CD4-positive, alpha-beta T cell treated with Interferon gamma for 1 hour (primary cell): ENCODE data around the gene EIF2AK2.
"Not testable (repeated sequence)": the region's sequence is repeated elsewhere in the genome, so short reads cannot be mapped to it uniquely, and the experiment has no call there.

Experiments used
- DNase-seq: peaks from one replicate; pipeline ENCODE4 v3.0.0-alpha.2; 2020

The EIF2AK2 gene

DNA sequence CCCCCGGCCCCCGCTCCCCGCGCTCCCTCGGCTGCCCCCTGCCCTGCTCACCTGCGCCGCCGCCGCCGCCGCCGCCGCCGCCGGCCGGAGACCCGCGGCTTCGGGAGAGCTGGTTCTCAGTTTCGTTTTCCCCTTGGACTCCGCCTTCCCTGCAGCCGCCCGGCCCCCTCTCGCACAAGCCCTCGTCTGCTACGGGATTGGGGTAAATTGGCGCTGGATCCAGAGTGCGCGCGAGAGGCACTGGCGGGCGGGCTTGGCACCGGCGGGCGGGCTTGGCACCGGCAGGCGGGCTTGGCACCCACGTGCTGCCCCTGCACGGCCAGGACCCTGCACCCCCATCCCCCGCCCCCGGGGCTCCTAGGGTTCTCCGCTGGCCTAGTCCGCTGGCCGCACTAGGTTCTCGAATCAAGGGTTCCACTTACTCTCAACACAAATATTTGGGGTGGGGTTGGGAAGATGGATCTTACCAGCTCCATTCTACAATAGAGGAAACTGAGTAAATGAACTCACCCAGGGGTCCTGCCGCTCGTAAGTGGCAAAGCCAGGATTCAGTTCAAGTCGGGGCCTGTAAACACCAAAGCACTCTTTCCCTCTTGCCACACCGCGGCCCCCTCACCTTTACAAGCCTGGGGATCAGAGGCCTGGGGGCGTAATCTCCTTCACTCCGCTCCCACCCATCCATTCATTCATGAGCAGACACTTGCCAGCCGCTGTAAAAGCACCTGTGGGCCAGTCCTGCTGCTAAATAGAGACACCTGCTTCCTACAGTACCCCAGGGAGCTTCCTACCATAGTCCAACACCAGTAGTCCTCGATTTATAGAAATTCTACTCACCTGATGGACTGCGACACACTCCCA lies at the start of gene EIF2AK2:
Gene EIF2AK2, minus strand, starts transcription at position 124 of the 858 bp plus-strand sequence. CDS start 9,174 bp downstream, outside the sequence.
- DNase-seq, result peak; percentile 80

DNA sequence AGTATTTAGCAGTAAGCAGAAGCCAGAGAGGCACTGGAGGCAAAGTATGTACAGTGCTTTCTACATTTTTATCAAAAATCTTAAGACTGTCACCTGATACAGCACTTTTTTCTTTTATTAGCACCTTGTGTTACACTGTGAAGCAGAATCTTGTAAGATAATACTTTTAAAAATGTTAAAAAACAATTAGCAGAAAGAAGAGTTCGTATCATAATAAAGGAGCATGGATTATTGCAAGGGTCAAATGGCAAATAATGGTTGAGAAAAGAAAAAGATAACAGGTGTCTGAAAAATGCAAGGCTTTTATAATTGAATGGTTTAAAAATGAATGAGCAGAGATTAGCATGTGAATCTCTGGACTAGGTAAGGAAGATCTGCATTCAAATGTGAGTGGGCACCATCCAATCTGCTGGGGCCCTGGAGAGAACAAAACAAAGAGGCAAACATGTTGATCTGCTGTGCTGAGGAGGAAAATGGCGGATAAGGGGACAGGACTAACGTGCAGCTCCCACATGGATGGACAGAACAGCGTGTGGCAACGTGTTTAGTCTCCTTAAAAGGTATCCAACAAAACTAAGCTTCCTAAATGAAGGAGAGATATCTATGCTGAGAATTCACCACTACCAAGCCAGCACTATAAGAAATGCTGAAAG lies 49.0 kb upstream of the EIF2AK2 start:
- DNase-seq, result no peak

DNA sequence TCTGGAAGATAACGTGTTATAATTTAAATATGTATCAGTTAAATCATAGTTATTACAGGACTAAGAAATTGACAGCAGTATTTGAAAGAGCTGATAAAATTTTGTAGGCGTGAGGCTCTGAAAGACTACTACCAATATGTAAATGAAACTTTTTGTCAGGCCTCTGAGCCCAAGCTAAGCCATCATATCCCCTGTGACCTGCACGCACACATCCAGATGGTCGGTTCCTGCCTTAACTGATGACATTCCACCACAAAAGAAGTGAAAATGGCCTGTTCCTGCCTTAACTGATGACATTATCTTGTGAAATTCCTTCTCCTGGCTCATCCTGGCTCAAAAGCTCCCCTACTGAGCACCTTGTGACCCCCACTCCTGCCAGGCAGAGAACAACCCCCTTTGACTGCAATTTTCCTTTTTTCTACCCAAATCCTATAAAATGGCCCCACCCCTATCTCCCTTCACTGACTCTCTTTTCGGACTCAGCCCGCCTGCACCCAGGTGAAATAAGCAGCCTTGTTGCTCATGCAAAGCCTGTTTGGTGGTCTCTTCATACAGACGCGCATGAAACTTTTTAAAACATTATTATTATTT lies 48.4 kb upstream of the EIF2AK2 start:
- DNase-seq, result not testable (repeated sequence)

DNA sequence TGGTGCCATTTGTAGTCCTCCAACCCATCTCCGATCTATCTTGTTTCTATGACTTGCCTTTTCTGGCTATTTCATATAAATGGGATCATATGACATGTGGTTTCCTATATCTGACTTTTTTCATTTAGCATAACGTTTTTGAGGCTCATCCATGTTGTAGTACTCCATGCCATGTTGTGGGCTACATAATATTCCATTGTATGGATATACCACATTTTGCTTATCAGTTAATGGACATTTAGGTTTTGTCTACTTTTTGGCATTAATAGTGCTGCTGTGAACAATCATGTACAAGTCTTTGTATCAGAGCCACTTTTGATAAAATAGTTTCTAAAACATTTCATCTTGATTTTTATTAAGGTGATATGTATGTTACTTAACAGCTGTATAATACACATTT lies 46.9 kb upstream of the EIF2AK2 start:
- DNase-seq, result no peak

DNA sequence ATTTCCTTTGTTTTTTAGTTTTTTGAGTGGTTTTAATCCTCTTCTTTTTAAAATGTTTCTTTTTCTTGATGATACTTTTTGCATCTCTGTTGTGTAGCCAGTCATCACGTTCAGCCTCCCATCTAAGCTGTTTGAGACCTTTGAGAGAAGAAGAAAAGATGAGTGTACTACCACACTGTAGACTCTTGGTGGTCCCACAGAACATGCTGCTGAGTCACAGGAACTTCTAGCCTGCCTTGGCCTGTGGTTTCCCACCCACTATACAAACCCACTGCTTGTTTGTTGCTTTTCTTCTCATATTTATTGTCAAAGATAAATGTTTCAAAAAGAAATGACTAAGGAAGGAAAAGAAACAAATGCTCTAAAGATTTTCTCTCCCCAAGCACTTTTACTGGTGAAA lies 45.0 kb upstream of the EIF2AK2 start:
- no peak for DNase-seq

DNA sequence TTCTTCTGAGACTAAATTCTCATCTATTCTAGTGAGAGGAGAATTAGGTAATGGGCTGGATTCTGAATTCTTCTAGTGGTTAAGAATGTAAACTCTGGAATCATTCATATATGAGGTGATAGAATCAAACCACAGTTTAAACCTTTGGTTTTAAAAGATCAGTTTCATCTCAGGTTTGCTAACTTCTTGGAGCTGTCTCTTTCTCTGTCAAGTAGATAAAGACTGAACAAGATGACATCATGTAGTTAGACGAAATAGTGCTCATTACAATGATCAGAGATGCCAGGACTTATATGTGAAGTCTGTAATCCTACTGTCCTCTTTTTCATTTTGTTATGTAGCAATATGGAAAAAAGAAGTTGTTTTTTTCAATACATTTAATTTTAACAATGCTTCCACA lies 44.4 kb upstream of the EIF2AK2 start:
- DNase-seq, result no peak

DNA sequence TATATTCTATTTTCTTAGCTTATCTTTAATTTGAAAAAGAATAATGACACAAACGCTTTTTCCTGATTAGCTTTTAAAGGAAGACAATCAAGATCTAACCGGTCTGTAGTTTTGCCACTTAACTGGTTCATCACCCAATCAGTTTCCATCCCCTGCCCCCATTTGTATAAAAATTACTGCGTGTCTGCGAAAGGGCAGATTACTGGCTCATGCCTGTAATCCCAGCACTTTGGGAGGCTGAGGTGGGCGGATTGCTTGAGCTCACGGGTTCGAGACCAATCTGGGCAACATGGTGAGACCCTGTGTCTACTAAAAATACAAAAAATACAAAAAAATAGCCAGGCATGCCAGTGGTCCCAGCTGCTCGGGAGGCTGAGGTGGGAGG lies 41.9 kb upstream of the EIF2AK2 start:
- no peak for DNase-seq

DNA sequence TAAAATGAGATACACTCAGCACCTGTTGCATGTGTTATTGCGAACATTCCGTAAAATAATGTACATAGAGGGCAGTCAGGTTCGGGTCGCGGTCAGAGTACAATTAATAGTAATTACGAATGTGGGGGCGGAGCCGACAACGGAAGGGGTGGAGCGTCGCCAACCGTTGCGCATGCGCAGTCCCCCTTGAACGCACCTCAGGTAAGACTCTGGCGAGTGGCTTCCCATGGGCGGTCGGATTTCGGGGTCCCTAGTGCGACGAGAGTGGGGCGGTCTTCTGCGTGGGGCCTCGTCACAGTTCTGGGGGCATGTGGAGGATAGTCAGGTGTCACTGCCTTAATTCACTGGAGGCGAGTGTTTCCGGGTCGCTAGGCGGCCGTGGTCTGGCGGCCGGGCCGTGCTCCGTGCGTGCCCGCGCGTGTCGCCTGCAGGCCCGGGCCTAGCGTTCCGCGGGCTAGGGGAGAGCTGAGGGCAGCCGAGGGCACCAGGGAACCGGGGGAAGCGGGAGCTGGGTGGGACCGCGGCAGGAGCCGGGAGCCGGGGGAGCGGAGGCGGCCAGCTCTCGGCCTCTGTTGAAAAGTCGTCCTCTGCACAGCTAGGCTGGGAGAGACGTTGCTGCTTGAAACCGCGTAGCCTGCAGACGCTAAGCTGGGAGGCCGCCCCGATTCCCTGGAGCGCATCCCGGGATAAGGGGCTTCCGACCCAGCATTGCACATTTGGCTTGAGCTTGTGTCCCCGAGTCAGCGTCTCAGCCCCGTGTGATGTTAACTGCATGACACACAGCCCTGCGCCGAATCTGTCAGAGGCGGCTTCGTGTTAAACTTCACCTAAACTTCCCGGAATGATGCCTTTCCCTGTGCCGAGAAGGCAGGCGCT lies 39.8 kb upstream of the EIF2AK2 start, which contains the start of gene CEBPZOS:
Gene CEBPZOS, plus strand, starts transcription at position 177 of the 876 bp plus-strand sequence. CDS start 3,209 bp downstream, outside the sequence.
- peak; percentile 88 for DNase-seq

DNA sequence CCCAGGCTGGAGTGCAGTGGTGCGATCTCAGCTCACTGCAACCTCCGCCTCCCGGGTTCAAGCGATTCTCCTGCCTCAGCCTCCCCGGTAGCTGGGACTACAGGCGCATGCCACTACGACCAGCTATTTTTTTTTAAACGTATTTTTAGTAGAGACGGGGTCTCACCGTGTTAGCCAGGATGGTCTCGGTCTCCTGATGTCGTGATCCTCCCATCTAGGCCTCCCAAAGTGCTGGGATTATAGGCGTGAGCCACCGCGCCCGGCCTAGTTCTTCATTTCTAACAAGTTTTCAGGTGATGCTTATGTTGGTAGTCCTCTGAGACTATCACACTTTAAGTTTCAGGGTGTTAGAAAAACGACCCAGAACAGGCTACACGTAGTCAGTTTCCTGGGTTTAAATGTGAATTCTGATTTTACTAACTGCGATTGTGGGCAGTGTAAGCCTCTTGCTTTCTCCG lies 39.1 kb upstream of the EIF2AK2 start:
- not testable (repeated sequence) for DNase-seq

DNA sequence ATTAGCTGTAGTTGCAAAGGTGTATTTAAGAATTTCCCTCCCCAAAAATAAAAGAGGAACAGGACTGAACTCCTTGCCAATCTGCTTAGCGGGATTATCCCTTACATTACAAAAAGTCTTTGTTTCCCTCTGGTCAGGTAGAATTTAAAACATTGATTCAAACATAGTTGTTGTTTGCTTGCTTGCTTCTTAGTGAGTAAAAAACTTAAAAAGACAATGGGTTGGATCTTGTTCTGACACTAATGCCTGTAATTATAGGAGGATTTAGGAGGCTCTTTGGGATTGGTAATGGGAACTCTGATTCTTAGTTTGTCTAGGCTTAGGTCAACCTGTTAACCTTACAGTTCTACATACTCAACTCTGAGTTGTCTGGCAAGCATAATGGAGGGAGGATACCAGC lies 35.8 kb upstream of the EIF2AK2 start:
- no peak for DNase-seq

DNA sequence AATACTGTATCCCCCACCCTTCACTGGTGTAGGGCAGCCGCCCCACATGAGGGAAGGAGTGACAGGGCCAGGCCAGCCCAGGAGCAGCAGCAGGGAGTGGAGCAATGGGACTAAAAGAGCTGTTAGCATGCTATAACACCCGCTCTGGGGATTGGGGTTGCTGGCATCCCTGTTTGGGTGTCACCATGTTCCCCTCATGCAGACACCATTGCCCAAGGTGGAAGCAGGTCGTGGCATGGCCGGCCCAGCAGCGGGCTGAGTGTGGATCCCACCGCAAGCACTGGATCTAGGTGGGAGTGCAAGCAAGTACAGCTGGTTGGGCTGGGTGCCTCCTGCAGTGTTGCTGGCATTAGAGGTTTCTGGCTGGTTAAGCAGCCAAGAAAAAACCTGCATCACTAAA lies 35.0 kb upstream of the EIF2AK2 start:
- DNase-seq, result no peak

DNA sequence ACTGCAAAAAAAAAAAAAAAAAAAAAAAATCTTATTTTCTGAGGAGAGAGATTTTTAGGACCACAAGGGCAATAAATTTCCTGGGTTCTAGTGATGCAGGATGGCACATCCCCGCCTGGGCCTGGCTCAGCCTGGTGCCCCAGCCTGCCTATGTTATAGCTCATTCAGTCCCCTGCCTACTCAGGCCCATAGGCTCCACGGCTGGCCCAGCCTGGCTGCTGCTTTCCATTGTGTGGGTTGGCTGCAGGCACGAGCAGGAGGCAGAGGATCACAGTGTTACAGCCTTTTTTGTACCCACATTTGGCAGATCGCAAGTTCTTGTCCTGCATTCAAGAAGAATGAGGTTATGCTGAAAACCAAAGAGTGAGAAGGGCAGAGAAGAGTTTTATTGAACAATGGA lies 34.5 kb upstream of the EIF2AK2 start:
- no peak for DNase-seq

DNA sequence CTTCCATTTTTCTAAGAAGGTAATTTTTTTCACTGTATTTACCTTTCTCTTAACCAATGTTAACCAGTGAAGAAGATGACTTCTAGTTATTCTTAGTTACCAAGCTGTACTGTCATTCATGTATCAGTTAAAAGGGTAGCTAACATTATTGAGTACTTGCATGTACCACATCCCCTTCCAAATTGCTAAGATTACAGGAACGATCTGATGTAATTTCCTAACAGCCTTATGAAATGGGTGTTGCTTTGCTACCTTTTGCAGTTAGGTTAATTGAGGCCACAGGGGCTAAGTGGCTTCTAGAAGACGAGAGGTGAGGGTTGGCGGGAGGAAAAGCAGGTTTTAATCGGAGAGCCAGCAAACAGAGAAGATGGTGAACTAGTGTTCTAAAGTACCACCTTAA lies 33.5 kb upstream of the EIF2AK2 start:
- DNase-seq, result no peak

DNA sequence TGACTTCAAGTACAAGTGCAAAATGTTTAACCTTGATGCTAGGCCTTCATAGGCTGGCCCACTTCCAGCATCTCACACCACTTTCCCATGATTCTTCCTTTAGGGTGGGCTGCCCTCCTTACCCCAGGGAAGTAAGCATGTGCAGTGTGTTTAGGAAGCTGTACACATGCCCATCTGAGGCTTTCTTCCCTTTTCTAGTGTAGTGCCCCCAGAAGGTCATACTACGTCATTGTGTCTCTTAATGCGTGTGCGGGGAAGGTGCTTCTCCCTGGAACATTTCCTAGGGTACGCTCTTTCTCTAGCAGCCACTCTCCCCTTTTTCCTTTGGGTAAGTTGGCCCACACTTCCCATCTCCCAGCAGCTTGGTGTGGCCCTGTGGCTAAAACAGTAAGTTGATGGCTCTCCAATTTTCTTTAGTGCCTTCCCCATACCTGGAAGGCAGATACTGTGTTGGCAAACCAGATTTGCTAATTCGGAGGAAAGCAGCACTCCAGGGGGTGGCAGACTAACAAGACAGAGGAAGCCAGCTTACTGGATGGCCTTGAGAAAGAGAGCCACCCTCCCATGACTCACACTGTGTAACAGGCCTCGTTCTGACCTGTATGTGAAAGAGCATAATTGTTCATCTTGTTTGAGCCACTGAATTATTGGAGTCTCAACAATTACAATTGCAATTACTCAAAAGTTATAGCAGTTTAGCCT lies 32.8 kb upstream of the EIF2AK2 start:
- peak; percentile 22 for DNase-seq

DNA sequence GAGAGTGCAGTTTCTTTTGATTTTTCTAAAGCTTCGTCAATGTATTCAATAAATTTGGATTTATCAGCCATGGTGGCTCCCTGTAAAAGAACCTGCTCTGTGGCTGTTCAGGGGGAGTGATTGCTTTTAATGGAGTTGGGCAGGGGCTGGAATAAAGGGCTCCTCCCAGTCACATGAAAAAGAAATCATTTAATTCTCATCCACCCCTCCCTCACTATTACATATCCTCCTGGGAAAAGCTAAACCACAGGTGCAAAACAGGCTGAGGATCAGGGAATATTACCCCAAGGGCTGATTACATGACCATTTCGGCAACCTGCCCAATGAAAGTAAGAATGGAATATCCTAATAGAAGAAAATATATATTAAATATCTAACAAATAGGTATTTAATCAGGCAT lies 31.8 kb upstream of the EIF2AK2 start, which contains the start of gene SULT6B1:
Gene SULT6B1, minus strand, starts transcription at position 101 of the 400 bp plus-strand sequence. Its CDS starts 30 bp downstream, at position 71.
- no peak for DNase-seq

DNA sequence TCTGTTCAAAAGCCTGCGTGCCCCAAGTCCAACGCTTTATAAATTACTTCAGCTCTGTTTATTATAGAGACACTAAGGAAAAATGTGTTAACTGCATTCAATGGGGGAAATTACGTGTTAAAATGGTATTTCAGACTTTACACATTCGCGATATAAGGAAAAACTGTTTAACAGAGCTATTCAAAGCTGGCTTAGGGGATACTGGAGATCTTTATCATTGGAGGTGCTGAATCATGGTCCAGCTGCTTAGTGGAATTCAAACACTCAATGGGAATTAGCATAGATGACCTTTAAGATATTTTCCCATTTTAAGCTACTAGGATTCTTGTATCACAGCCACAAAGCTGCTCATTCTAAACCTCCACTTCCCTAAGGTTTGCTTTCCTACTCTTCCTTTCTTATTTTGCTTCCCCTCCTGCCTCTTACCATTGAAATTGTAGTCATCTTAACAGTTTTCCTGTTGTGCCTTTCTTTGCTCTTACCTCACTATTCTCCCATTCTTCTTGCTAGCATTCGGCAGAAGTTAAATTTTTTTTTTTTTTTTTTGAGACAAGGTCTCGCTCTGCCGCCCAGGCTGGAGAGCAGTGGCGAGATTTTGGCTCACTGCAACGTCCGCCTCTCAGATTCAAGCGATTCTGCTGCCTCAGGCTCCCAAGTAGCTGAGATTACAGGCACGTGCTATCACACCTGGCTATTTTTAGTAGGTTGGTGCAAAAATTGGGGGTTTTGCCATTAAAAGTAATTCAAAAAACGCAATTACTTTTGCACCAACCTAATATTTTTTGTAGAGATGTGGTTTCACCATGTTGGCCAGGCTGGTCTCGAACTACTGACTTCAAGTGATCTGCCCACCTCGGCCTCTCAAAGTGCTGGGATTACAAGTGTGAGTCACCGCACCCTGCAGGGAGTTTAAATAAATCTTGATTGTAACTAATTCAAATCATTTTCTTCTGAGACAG lies 25.2 kb upstream of the EIF2AK2 start:
- no peak for DNase-seq

DNA sequence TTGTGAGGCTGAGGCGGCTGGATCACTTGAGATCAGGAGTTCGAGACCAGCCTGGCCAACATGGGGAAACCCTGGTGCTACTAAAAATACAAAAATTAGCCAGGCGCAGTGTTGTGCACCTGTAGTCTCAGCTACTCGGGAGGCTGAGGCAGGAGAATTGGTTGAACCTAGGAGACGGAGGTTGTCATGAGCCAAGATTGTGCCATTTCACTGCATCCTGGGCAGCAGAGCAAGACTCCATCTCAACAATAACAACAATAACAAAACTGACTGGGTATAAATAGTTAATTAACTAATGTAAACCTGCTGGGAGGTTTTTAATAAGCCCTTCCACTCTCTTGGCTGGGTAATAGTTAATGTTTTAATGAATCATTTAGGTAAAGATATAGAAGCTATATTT lies 23.9 kb upstream of the EIF2AK2 start:
- no peak for DNase-seq

DNA sequence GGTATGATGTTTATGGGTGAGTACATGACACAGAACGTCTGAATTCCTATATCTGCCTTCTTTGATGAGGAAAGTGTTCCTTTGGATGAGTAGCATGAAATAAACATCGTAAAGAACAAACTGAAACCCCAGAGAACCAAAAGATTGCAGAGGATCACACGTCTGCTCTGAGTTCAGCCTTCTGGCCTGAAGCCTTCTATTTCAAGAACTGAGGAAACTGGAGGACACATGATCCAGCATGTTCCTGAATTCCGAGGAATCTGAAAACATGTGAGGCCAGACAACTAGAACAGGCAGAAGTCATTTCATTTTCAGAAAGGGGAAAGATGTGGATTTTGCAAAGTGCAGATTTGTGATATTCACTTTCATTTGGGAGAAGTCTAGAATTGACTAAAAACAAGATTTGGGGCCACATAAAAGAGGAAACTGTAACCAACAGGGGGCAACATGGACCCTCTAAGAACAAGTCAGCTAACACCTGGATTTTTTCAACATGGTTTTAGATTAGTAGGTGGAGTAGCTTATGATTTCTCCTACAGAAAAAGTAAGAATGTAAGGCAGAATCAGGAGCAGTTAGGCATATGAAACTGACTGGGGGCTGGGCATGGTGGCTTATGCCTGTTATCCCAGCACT lies 23.3 kb upstream of the EIF2AK2 start:
- no peak for DNase-seq

DNA sequence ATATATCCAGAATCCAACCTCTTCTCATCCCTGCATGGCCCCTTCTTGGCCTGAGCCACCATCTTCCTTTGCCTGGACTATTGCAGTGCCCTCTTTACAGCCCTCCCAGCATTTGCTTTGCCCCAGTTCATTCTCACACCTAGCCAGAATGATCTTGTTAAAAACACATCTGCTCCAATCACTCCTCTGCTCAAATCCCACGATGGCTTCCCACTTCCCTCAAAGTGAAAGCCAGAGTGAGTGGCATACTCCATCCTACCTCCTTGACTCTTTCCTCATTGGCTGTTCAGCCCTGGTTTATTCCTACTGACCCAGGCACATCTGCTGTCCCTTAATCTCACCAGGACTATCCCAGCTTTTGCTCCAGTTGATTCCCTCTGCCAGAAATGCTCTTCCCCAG lies 17.0 kb upstream of the EIF2AK2 start:
- no peak for DNase-seq

DNA sequence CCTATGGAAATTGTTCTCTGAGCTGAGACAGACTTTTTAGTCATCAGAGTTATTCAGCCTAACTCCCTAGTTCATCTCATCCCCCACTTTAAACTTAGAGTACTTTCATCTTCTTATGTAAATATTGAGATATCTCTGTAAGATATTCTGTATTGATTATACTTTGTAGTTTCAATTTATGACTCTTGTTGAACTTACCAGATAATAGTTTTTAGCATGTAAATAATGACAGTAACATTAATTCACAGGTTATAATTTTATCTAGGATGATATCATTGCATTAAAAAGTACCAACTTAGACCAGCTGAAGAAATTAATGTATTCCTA lies 14.8 kb upstream of the EIF2AK2 start:
- no peak for DNase-seq
